ENCODE results near the gene H6PD. TPM values are rescaled to one million over a fixed set of nuclear protein-coding genes. Genes with fewer than 3 reads are reported as not detected.

H6PD gene
- total RNA-seq, 1 donor from 2014 or later: 36.2 TPM

GRCh38 chr1:9249534-9250410 lies 15.2 kb downstream of the H6PD start:
- Mint-ChIP-seq H3K9me3 (ENCODE audit: low read depth) (no peaks in the 10 kb centered on the region), H3K4me3 (ENCODE audit: low read depth) (no peak overlapping the region), H3K36me3 (ENCODE audit: insufficient read depth) (peaks cover 8% of the 10 kb centered on the region), H3K27me3 (no peaks in the 10 kb centered on the region), H3K27ac (peak overlapping the region; percentile 56), H3K4me1 (ENCODE audit: low read depth) (peaks cover 17% of the 10 kb centered on the region)
- peak; percentile 61 for TF ChIP-seq CTCF (IDR thresholded peaks at IDR 0.05; ENCODE audit: unreplicated experiment)
- DNase-seq (ENCODE audit: low spot score, unreplicated experiment): peak; percentile 36

- peaks cover 8% of the 10 kb centered on the region for H3K36me3 Mint-ChIP-seq (ENCODE audit: insufficient read depth)
- no peak overlapping the region for H3K27ac Mint-ChIP-seq
- DNase-seq (ENCODE audit: low spot score, unreplicated experiment): no peak
- no peak for TF ChIP-seq CTCF (IDR thresholded peaks at IDR 0.05; ENCODE audit: unreplicated experiment)
- H3K4me3 Mint-ChIP-seq (ENCODE audit: low read depth): no peak overlapping the region
- H3K9me3 Mint-ChIP-seq (ENCODE audit: low read depth): no peaks in the 10 kb centered on the region
- H3K27me3 Mint-ChIP-seq: no peaks in the 10 kb centered on the region
- peaks cover 17% of the 10 kb centered on the region for H3K4me1 Mint-ChIP-seq (ENCODE audit: low read depth)
Observed at GRCh38 chr1:9250411-9251381, 16.1 kb downstream of the H6PD start.

GRCh38 chr1:9251501-9251900 lies 16.9 kb downstream of the H6PD start:
- DNase-seq (ENCODE audit: low spot score, unreplicated experiment): no peak
- no peaks in the 10 kb centered on the region for H3K27me3 Mint-ChIP-seq
- no peaks in the 10 kb centered on the region for H3K9me3 Mint-ChIP-seq (ENCODE audit: low read depth)
- peaks cover 8% of the 10 kb centered on the region for H3K36me3 Mint-ChIP-seq (ENCODE audit: insufficient read depth)
- no peak for TF ChIP-seq CTCF (IDR thresholded peaks at IDR 0.05; ENCODE audit: unreplicated experiment)
- H3K4me3 Mint-ChIP-seq (ENCODE audit: low read depth): no peak overlapping the region
- H3K4me1 Mint-ChIP-seq (ENCODE audit: low read depth): peaks cover 17% of the 10 kb centered on the region
- H3K27ac Mint-ChIP-seq: no peak overlapping the region

- Mint-ChIP-seq H3K9me3 (ENCODE audit: low read depth) (peaks cover under 1% of the 10 kb centered on the region), H3K27ac (no peak overlapping the region), H3K4me1 (ENCODE audit: low read depth) (peaks cover 17% of the 10 kb centered on the region), H3K4me3 (ENCODE audit: low read depth) (no peak overlapping the region), H3K27me3 (no peaks in the 10 kb centered on the region), H3K36me3 (ENCODE audit: insufficient read depth) (peaks cover 9% of the 10 kb centered on the region)
- TF ChIP-seq CTCF (IDR thresholded peaks at IDR 0.05; ENCODE audit: unreplicated experiment): no peak
- no peak for DNase-seq (ENCODE audit: low spot score, unreplicated experiment)
Observed at GRCh38 chr1:9253004-9253403, 18.4 kb downstream of the H6PD start.

- no peak for TF ChIP-seq CTCF (IDR thresholded peaks at IDR 0.05; ENCODE audit: unreplicated experiment)
- H3K9me3 Mint-ChIP-seq (ENCODE audit: low read depth): peaks cover 6% of the 10 kb centered on the region
- H3K4me1 Mint-ChIP-seq (ENCODE audit: low read depth): peaks cover 17% of the 10 kb centered on the region
- H3K4me3 Mint-ChIP-seq (ENCODE audit: low read depth): no peak overlapping the region
- peaks cover 13% of the 10 kb centered on the region for H3K36me3 Mint-ChIP-seq (ENCODE audit: insufficient read depth)
- H3K27me3 Mint-ChIP-seq: no peaks in the 10 kb centered on the region
- DNase-seq (ENCODE audit: low spot score, unreplicated experiment): no peak
- H3K27ac Mint-ChIP-seq: no peak overlapping the region
Observed at GRCh38 chr1:9253453-9254105, 19.0 kb downstream of the H6PD start.
